Measurements from ENCODE around the gene FAM161A.

DNA sequence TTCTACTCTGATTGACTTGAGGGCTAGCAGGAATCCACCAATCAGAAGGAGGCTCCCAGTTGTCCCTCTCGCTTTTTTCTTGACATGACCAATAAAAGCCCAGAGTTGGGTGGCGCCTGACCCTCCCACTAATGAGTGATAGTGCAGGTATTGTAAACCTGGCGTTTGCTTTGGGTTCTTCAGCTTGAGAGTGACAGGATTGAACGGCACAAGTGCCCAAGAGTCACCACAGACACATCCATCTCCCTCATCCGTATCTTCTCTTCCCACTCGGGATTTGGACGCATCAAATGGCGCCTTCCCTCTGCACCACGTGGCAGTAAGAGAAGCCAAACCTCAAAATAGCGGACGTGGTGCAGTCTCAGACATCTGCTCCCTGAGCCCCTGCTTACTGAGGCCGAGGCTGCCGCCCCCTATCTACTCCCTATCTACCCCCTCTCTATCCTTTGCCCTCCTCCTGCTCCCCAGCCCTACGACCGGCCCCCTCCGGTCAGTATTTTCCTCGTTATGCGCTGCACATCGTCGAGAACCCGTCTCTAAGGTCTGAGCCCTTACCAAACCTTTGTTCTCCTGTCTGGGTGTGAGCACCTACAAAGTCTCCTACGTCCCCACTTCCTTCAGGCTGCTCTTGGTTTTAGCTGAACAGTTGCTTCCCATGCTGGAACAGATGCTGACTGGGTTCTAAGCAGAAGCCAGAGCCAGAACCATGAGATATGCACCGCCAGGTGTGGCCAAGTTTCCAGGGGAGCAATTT lies 881 bp upstream of the FAM161A start:
- TF ChIP-seq, protein P1, sequence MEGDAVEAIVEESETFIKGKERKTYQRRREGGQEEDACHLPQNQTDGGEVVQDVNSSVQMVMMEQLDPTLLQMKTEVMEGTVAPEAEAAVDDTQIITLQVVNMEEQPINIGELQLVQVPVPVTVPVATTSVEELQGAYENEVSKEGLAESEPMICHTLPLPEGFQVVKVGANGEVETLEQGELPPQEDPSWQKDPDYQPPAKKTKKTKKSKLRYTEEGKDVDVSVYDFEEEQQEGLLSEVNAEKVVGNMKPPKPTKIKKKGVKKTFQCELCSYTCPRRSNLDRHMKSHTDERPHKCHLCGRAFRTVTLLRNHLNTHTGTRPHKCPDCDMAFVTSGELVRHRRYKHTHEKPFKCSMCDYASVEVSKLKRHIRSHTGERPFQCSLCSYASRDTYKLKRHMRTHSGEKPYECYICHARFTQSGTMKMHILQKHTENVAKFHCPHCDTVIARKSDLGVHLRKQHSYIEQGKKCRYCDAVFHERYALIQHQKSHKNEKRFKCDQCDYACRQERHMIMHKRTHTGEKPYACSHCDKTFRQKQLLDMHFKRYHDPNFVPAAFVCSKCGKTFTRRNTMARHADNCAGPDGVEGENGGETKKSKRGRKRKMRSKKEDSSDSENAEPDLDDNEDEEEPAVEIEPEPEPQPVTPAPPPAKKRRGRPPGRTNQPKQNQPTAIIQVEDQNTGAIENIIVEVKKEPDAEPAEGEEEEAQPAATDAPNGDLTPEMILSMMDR (conservative IDR thresholded peaks at IDR 0.05; ENCODE audit: low read depth in 2 of 2): peak; percentile 15 to 25; a peak in 1 of 4 replicates
- no peak for TF ChIP-seq JUNB (IDR thresholded peaks at IDR 0.05; ENCODE audit: unreplicated experiment)
